ENCODE results near the gene MICAL2. TPM values are rescaled to one million over a fixed set of nuclear protein-coding genes. Genes with fewer than 3 reads are reported as not detected.

The MICAL2 gene
- total RNA-seq, 1 experiment from 2014 or later: 37.4 TPM

DNA sequence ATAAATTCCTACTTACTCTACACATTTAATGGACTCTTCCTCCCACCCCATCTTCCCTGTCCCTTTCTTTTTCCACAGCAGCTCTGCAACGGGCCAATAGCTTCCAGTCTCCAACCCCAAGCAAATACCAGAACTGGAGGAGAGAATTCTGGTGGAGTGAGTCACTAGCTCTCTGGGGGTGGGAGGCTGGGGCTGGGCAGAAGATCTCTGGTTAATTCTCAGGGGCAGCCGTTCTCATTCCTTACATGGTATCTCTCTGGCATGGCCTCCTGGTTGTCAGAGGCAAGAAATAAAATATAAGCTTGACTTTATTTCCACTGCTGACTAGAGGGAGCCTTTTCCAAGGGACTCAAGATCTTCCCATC, 176.6 kb downstream of the MICAL2 start:
- BruUV-seq (replicated peaks): no TSS peak
- CTCF ChIA-PET: interaction anchor here (0.6 to 3.7 kb wide), 10 partner anchors 50 to 676 kb away, joined by 3 to 40 read pairs (median 4); no protein-coding TSS in a partner anchor
- intact Hi-C loops (cut with micrococcal nuclease): loop anchor here (2.0 kb wide), 2 partner anchors 608 to 676 kb away; no protein-coding TSS in a partner anchor
- ATAC-seq (peak; percentile 59), DNase-seq (ENCODE audit: low read depth, low spot score) (peak; percentile 47)
- Histone ChIP-seq H3K4me1 (ENCODE audit: control insufficient read depth in 1 of 2, insufficient read depth in 2 of 2, low read length in 2 of 2) (peaks cover 25 to 39% of the 10 kb centered on the region in 2 experiments), H3K27me3 (ENCODE audit: insufficient read depth, low read length) (no peaks in the 10 kb centered on the region), H3K36me3 (ENCODE audit: control insufficient read depth in 1 of 2, insufficient read depth in 2 of 2, low read length in 2 of 2) (no peaks in the 10 kb centered on the region), H3K4me2 (ENCODE audit: low read length) (peak overlapping the region; percentile 81), H2AFZ (ENCODE audit: low read depth, low read length, poor library complexity, severe bottlenecking) (no peak overlapping the region), H3K4me3 (replicated peaks in 1 of 2; ENCODE audit: low read depth in 1 of 2, low read length in 2 of 2) (peak overlapping the region in 1 of 2 experiments; percentile 50; a peak in 3 of 4 replicates), H3K27ac (ENCODE audit: low read depth, low read length) (peak overlapping the region; percentile 62), H3K79me2 (ENCODE audit: insufficient read depth, low read length) (no peaks in the 10 kb centered on the region), H4K20me1 (ENCODE audit: insufficient read depth) (no peaks in the 10 kb centered on the region), H3K9ac (ENCODE audit: low read length) (peak overlapping the region; percentile 58), H3K9me2 (ENCODE audit: insufficient read depth) (no peaks in the 10 kb centered on the region), H3K9me3 (ENCODE audit: control insufficient read depth in 1 of 2, insufficient read depth in 1 of 2, low read depth in 1 of 2, low read length in 2 of 2) (no peaks in the 10 kb centered on the region)
- POLR2A ChIA-PET: interaction anchor here (1.0 kb wide), 1 partner anchor 221 kb away, joined by 3 read pairs; no protein-coding TSS in a partner anchor
- TF ChIP-seq, protein P1, sequence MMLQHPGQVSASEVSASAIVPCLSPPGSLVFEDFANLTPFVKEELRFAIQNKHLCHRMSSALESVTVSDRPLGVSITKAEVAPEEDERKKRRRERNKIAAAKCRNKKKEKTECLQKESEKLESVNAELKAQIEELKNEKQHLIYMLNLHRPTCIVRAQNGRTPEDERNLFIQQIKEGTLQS (IDR thresholded peaks at IDR 0.05): no peak
- TF ChIP-seq ELF1 (IDR thresholded peaks at IDR 0.05; ENCODE audit: borderline replicate concordance, low read depth) (no peak), FOSL1 (IDR thresholded peaks at IDR 0.05; ENCODE audit: low read depth) (peak; percentile 53; the same call in 1 of the 2 replicates)
- RAD21 ChIA-PET (ENCODE audit: low non-redundant PET in 1 of 2, low total read pairs in 2 of 2, uncharacterized antibody in 2 of 2, unreplicated experiment in 2 of 2): no interaction called here

DNA sequence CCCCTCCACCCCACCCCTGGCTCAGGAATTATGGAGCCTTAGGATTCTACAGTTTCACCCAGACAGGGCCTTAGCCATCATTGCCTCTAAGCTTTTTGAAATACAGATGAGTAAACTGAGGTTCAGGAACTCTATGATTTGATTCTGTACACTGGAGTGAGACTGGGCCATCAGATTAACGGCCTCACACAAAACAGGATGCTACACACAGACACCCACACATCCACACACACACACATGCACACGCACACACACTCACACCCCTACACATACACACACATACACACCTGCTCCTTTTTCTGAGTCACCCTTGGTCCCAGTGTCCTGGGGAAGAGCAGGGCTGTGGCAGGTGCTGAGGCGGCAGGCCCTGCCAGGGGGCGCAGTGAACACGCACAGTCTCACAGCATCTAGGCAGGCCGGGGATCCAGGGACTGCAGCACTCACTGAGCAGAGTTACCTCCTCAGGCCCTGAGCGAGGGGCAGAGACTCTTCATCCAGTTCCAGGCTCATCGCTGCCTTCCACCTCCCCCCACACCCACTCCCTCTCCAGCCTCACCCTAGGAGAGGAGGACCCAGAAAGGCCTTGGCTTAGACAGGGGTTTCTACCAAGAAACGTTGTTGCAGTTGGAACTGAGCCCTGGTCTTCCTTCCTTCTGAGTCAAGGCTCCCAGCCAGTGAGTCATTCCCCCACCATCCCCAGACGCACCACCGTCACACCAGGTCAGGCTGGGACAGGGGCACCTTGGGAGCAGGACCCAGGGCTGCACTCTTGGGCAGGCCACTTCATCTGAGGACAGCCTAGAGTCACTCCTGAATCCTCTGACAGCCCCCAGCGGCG, 177.2 kb downstream of the MICAL2 start:
- no peaks in the 10 kb centered on the region for H3K79me2 ChIP-seq (ENCODE audit: insufficient read depth, low read length)
- no peaks in the 10 kb centered on the region for H3K9me2 ChIP-seq (ENCODE audit: insufficient read depth)
- ATAC-seq (peak; percentile 92), DNase-seq (ENCODE audit: low read depth, low spot score) (peak; percentile 78)
- H3K4me3 ChIP-seq (replicated peaks in 1 of 2; ENCODE audit: low read depth in 1 of 2, low read length in 2 of 2): peak overlapping the region; percentile 20 to 50
- intact Hi-C loops (cut with micrococcal nuclease): loop anchor here (2.0 kb wide), 2 partner anchors 607 to 675 kb away; no protein-coding TSS in a partner anchor
- ChIA-PET RAD21 (ENCODE audit: low non-redundant PET in 1 of 2, low total read pairs in 2 of 2, uncharacterized antibody in 2 of 2, unreplicated experiment in 2 of 2) (interaction anchor here (1.1 to 1.3 kb wide), 2 partner anchors 44 to 676 kb away, joined by 3 to 5 read pairs; no protein-coding TSS in a partner anchor), CTCF (interaction anchor here (0.6 to 3.7 kb wide), 22 partner anchors 10 to 923 kb away, joined by 3 to 40 read pairs (median 4); no protein-coding TSS in a partner anchor), POLR2A (interaction anchor here (1.0 to 1.6 kb wide), 2 partner anchors 44 to 222 kb away, joined by 3 to 5 read pairs; no protein-coding TSS in a partner anchor)
- peaks cover 25 to 39% of the 10 kb centered on the region in 2 experiments for H3K4me1 ChIP-seq (ENCODE audit: control insufficient read depth in 1 of 2, insufficient read depth in 2 of 2, low read length in 2 of 2)
- no TSS peak for BruUV-seq (replicated peaks)
- no peaks in the 10 kb centered on the region for H3K36me3 ChIP-seq (ENCODE audit: control insufficient read depth in 1 of 2, insufficient read depth in 2 of 2, low read length in 2 of 2)
- peak overlapping the region; percentile 62 for H3K27ac ChIP-seq (ENCODE audit: low read depth, low read length)
- peak overlapping the region; percentile 81 for H3K4me2 ChIP-seq (ENCODE audit: low read length)
- H3K27me3 ChIP-seq (ENCODE audit: insufficient read depth, low read length): no peaks in the 10 kb centered on the region
- H4K20me1 ChIP-seq (ENCODE audit: insufficient read depth): no peaks in the 10 kb centered on the region
- peak overlapping the region; percentile 58 for H3K9ac ChIP-seq (ENCODE audit: low read length)
- no peaks in the 10 kb centered on the region for H3K9me3 ChIP-seq (ENCODE audit: control insufficient read depth in 1 of 2, insufficient read depth in 1 of 2, low read depth in 1 of 2, low read length in 2 of 2)
- H2AFZ ChIP-seq (ENCODE audit: low read depth, low read length, poor library complexity, severe bottlenecking): no peak overlapping the region
- TF ChIP-seq, protein P2, sequence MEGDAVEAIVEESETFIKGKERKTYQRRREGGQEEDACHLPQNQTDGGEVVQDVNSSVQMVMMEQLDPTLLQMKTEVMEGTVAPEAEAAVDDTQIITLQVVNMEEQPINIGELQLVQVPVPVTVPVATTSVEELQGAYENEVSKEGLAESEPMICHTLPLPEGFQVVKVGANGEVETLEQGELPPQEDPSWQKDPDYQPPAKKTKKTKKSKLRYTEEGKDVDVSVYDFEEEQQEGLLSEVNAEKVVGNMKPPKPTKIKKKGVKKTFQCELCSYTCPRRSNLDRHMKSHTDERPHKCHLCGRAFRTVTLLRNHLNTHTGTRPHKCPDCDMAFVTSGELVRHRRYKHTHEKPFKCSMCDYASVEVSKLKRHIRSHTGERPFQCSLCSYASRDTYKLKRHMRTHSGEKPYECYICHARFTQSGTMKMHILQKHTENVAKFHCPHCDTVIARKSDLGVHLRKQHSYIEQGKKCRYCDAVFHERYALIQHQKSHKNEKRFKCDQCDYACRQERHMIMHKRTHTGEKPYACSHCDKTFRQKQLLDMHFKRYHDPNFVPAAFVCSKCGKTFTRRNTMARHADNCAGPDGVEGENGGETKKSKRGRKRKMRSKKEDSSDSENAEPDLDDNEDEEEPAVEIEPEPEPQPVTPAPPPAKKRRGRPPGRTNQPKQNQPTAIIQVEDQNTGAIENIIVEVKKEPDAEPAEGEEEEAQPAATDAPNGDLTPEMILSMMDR (IDR thresholded peaks at IDR 0.05 in 2 of 3, conservative IDR thresholded peaks at IDR 0.05 in 1 of 3; ENCODE audit: borderline replicate concordance in 1 of 3, insufficient read depth in 1 of 3, low read depth in 2 of 3, low read length in 2 of 3): peak; percentile 53 to 90 (median 80); a peak in 5 of 6 replicates
- TF ChIP-seq FOSL1 (IDR thresholded peaks at IDR 0.05; ENCODE audit: low read depth) (peak; percentile 57), JUND (IDR thresholded peaks at IDR 0.05) (peak; percentile 42), SP1 (IDR thresholded peaks at IDR 0.05; ENCODE audit: low read depth) (peak; percentile 39; the same call in 1 of the 2 replicates), POLR2AphosphoS5 (IDR thresholded peaks at IDR 0.05; ENCODE audit: low read depth, low read length) (peak; percentile 17; the same call in 1 of the 2 replicates), RAD21 (IDR thresholded peaks at IDR 0.05; ENCODE audit: low read depth) (peak; percentile 58), EGR1 (IDR thresholded peaks at IDR 0.05; ENCODE audit: low read depth) (no peak; the same call in 1 of the 2 replicates), ZFX (IDR thresholded peaks at IDR 0.05) (0 out of 2 replicates have a peak, but pooled peaks have one; percentile 20)
- TF ChIP-seq, protein P1 (IDR thresholded peaks at IDR 0.05): no peak
- TF ChIP-seq, protein P3, sequence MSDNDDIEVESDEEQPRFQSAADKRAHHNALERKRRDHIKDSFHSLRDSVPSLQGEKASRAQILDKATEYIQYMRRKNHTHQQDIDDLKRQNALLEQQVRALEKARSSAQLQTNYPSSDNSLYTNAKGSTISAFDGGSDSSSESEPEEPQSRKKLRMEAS (IDR thresholded peaks at IDR 0.05): peak; percentile 42

Data from HCT116 (cell line).